Measurements from ENCODE around the gene NFYC. TPM values are rescaled to one million over a fixed set of nuclear protein-coding genes. Genes with fewer than 3 reads are reported as not detected.

The NFYC gene
- total RNA-seq, 2 donors from 2014 or later, result 60.1 to 71.1 TPM

DNA sequence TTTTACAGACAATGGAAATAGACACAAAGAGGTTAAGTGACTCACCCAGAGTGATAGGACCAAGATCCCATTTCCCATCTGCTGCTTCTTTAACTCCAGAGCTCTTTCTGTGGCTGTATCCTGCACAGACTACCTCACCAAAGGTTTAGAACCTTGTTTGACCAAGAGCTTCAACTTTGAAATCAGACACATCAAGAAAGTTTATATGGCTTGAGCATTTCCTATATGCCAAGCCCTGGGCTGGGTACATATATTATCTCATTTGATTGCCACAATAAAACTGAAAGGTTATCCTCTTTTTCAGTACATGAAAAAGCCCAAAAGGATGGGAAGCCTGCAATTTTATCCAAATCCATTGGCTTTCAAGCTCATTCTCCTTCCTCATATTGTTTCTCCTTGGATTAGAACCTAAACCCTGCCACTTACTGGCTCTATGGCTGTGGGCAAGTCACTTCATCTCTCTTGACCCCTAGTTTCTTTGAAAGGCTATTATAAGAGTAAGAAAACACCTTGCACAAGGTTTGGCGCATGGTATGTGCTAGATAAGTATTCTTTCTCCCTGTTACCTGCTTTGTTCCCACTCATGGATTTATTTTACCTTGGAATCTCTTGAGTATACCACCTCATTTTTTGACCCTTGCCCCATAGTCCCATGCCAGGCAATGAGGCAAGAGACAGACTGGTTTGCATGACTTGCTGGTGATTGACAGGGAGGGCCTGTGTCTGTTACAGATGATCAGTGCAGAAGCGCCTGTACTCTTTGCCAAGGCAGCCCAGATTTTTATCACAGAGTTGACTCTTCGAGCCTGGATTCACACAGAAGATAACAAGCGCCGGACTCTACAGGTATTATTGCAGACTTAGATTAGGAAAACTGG is 57.6 kb downstream of the NFYC start:
- no peak for ATAC-seq
- intact Hi-C loops (cut with DNase I), result no loop called here
- no peak for DNase-seq

DNA sequence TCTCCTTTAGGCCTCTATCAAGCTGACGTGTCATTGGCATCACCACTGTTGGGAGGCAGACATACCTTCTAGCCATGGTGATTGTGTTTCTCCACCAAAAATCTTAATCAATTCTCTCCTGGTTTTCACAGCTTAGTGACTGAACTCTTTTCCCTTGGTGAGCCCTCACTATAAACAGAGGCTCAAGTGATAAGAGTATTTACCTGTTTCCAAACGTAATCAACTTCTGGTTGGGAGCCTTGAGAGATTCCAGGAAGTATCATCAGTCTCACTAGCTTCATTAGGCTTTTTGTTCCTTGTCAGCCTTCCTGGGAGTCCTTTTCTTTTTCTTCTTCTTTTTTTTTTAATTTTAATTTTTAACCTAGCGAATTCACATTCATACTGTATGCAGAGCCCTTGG is 58.3 kb downstream of the NFYC start:
- intact Hi-C loops (cut with DNase I), result no loop called here
- ATAC-seq, result no peak

DNA sequence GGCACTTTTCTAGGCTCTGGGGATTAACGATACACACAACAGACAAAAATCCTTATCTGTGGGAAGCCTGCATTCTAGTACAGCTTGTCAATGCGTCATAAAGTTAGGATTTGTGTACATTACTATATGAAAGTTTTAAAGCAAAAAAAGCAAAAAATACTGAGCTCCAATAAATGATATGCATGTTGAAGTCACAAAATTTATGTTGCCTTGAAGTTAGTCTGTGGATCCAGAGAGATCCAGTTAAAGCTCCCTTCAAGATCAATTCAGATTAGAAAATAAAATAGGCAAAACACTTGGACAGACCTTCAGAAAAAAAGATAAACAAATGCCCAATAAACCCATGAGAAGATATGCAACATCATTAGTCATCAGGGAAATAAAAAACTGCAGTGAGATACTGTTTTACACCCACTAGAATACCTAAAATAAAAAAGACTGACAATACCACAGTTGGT is 59.0 kb downstream of the NFYC start:
- DNase-seq, result no peak
- peak in 1 of 2 donors; percentile 15 for ATAC-seq

More for the DNA sequence above, 58.3 kb downstream of the NFYC start:
- no peak for DNase-seq

DNA sequence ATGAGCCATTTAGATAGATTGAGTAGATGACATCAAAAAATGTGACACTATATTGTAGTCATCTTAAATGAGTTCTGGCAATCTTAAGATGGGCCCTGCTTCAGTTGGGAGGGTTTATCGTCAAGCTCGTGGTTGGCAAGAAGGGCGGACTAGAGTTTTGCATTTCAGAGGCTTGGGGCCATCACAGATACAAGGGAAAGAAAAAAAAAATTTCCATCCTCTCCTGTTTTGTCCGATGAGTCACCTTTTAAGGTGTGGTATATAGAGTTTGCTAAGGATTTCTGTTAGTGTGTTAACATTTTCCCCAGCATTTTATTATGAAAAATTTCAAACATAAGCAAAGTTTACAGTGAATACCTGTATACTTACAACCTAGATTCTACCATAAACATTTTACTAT is 60.3 kb downstream of the NFYC start:
- peak in 1 of 2 donors; percentile 17 for ATAC-seq
- intact Hi-C loops (cut with DNase I), result no loop called here

More for the DNA sequence above, 59.0 kb downstream of the NFYC start:
- intact Hi-C loops (cut with DNase I), result no loop called here

DNA sequence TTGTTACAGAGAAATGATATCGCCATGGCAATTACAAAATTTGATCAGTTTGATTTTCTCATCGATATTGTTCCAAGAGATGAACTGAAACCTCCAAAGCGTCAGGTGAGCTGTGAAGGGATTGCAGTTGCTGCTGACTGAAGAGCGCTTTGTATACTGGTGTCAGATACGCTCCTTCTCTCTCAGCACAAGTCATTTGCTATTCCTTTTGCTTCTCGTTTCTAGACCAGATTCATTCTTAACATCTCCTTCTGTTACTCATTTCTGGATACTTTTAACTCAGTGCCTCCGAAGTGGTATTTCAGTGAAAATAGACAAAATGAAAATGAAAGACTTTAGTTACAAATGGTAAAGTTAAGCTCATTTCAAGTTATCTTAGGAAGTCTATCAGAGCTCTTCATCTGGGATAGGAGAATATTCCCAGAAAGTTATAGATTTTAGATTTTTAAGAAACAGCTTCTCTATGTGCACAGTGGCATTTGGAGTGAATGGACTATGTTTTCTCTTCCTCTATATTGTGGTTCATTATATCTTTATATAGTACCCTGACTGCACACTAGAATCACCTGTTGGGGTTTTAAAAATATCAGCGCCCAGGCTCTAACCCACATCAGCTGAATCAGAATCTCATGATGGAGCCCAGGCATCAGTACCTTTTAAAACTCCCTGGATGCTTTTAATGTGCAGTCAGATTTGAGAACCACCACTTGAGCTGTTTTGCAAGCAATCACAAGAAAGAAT is 61.8 kb downstream of the NFYC start:
- intact Hi-C loops (cut with DNase I), result no loop called here
- ATAC-seq (no peak), DNase-seq (no peak)

More for the DNA sequence above, 60.3 kb downstream of the NFYC start:
- DNase-seq, result no peak

DNA sequence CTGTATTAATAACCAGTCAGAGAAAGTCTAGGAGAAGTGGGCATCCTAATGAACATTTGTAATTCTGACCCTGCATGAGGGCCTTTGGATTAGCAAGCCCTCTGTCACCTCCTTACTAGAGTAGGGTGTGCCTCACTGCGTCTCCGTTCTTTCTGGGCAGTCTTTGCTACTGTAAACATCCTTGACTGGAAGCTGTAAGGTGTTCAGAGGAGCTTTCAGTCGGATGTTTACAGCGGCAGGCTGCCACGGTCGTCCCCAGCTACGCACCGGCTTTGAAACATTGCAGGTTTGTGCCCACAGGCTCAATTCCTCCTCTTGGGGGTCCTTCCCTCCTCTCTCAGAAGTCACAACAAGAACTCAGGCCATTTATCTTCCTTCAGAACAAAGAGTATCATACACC is 62.7 kb downstream of the NFYC start:
- DNase-seq (no peak), ATAC-seq (no peak)
- intact Hi-C loops (cut with DNase I), result no loop called here

DNA sequence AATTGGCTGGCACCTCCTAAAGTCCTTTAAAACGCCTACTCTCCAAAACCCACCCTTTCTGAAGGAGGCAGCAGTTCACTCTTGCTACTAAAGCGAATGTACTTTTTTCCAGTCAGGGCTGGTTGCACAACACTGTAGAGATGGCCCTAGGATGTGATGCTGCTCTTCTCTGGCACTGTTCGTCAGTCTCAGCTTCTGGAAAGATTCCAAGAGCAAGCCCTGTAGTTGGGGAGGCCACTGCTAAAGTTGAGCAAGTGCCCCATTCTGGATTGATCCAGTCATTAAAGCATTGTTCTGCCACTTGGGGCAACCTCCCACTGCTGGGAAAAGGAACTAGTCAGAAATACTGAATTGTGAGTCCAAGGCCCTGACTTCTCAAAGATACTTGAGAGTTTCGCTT is 63.6 kb downstream of the NFYC start:
- DNase-seq (no peak), ATAC-seq (peak; percentile 54 to 85)
- intact Hi-C loops (cut with DNase I), result no loop called here

DNA sequence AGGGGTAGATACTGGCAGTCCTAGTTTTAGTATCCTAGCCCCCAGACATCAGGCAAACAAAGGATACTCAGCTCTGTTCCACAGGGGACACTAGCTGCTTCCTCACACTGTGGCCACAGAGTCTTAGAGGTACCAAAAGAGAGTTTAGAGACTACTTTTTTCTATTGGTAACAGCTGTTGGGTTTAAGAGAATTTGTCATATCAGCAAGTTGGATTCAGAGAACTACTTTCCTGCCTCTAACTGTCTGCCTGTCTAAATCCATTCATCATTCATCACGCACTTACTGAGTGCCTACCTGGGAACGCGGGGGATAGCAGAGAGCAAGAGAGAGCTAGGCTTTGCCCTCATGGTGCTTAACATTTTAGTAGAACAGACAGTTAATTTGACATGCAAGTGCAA is 65.0 kb downstream of the NFYC start:
- intact Hi-C loops (cut with DNase I), result no loop called here
- no peak for ATAC-seq
- DNase-seq, result no peak

DNA sequence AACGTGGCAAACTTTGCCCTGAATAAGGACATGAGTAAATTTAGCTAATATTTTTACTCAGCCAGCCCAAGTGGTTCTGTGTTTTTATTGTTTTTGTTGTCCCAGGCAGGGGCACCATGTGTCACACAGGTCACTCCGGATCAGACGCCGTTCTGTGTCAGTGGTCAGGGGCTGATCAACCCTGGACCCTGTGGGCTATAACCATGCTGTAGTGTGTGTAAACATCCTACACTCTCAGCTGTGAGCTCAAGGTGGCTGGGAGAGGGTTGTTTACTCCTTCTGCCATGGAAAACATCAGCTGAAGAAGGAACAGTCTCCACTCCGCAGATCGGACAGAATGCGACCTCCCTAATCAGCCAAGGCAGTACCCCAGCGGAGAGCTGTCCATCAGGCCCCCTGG is 65.6 kb downstream of the NFYC start:
- no peak for DNase-seq
- intact Hi-C loops (cut with DNase I), result no loop called here

DNA sequence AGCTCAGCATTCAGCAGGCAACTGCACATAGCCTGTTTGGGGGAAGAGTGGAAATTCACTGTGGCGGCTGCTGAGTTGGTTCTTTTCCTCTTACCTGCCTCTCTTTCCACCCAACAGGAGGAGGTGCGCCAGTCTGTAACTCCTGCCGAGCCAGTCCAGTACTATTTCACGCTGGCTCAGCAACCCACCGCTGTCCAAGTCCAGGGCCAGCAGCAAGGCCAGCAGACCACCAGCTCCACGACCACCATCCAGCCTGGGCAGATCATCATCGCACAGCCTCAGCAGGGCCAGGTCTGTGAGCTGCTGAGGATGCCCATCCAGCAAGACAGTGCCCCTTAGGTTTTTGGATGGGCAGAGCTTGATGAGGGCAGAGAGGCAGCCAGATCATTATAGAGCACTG is 66.5 kb downstream of the NFYC start:
- DNase-seq (no peak), ATAC-seq (no peak)
- intact Hi-C loops (cut with DNase I), result no loop called here

More for the DNA sequence above, 65.6 kb downstream of the NFYC start:
- no peak for ATAC-seq

DNA sequence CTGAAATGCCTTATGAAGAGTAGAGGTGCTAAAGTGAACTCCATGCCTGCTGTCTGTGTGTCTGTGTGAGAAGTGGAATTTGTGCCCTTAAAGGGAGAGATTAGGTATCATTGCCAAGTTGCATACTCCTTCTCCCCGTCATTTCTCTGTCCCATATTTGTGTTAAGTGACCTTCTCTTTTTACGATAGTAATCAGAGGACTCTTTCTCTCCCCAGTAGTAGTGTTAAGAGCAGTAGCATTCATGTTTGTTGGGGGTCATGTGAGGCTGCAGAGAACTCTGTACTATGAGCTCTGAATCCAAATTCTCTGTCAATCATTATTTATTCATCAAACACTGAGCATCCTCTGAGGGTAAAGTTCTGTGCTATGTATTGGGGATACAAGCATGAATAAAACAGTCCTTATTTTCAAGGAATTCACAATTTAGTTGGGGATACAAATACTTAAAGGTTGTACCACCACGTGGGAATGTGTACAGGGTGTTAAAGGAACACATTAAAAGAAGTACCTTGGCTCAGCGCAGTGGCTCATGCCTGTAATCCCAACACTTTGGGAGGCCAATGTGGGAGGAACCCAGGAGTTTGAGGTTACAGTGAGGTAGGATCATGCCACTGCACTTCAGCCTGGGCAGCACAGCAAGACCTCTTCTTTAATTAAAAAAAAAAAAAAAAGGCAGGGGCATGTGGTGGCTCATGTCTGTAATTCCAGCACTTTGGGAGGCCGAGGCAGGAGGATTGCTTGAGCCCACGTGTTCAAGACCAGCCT is 67.3 kb downstream of the NFYC start:
- intact Hi-C loops (cut with DNase I), result no loop called here
- ATAC-seq (peak in 1 of 2 donors; percentile 24), DNase-seq (no peak)

DNA sequence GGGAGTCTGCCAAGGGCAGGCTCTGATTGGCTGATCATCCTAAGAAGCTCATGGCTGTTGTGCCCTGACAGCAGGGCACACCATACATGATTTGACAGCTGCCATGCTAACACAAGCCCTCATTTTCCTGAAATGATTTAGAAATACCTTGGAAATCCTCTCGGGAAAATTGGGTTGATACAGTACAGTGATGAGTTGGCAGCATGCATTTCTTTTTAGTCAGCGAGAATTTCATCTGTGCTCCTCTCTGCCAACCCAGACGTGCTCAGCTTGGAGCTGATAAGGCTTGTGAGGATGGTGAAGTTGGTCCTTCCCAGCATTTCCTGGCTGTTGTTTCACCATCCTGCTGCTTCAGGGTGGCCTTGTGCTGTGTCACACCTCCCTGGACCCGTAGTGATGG is 69.5 kb downstream of the NFYC start:
- peak in 1 of 2 donors; percentile 74 for ATAC-seq
- DNase-seq, result no peak
- intact Hi-C loops (cut with DNase I), result no loop called here

DNA sequence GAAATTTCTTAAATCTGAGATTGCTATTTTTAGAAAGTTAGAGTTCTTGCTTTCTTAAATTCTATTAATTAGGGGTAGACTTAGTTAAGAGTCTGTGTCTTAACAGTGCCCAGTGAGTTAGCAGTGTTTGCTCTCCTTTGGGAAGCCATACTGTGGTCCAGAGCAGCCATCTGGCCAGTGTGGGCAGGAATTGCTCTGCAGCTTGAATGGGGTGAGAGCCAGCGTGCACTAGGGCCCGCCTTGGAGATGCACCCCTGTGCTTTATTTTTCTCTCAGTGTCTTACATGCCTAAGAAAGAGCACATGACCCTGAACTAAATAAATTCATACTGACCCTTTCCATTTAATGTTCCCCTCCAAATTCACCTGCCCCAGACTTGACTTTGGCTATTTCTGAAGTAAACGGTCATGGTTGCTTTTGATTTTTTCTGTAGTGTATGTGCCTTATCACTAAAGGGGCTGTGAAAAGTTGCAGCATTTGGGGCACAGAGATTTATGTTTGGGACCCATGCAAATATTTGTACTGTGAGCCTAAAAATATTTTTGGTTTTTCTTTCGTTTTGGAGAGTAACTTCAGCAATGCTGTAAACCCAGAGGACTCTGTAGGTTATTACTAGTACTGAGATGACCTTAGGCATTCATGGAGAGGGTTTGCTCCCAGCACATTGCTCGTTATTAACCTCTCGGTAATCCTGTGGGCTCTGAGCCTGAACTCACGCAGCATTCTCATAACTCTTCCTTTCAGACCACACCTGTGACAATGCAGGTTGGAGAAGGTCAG is 70.8 kb downstream of the NFYC start:
- intact Hi-C loops (cut with DNase I), result no loop called here
- no peak for DNase-seq
- no peak for ATAC-seq

DNA sequence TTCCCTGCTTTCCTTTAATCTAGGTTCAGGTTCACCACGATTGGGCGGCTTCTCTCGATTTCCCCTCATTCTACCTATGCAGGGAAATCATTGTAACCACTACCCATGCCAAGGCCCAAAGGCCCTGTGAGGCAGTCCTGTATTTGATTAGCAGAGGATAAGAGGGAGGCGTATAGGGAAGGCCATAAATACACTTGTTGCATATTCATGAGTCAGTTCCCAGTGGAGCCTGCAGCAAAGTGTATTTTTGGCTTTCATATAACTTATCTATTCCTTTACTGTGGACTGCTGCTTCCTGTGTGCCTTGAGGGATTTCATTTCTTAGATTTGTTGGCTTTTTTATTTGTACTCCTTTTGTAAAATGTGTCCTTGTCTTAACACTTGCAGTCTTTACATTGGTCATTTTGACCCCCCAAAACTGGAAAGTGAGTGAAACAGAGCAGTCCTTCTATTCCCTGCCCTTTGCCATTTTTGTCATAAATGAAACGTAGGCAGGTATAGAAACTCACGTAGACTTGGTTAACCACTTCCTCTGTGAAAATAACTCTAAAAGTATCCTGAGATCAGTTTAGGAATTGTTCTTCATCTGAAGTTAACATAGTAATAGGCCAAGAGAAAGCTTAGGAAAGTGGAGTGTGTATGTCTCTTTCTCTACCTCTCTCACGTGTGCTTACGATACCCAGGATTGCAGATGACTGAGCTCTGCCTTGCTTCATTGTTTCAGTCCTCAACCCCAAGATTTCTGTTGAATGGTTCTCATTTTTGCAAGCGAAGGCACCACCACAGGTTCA is 72.4 kb downstream of the NFYC start:
- intact Hi-C loops (cut with DNase I), result no loop called here
- ATAC-seq, result no peak
- DNase-seq, result no peak

DNA sequence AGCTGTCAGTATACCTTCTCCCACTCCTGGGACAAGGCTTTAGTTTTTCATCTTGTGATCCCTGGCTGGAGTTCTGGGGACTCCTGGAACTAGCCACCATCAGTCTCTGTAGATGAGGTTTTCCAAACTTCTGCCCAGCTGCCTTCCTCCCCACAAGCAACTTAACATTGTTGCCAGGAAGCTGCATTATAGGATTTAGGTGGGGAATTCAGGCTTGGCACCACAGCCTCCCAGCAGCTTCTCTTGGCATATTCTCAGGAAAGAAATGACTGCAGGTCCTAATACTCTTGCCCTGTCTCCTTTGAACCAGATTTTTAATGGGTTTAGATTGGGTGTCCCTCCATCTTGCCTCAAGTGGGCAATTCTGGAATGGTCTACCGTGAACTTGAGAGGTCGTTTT is 73.5 kb downstream of the NFYC start:
- intact Hi-C loops (cut with DNase I), result no loop called here
- no peak for DNase-seq
- no peak for ATAC-seq

DNA sequence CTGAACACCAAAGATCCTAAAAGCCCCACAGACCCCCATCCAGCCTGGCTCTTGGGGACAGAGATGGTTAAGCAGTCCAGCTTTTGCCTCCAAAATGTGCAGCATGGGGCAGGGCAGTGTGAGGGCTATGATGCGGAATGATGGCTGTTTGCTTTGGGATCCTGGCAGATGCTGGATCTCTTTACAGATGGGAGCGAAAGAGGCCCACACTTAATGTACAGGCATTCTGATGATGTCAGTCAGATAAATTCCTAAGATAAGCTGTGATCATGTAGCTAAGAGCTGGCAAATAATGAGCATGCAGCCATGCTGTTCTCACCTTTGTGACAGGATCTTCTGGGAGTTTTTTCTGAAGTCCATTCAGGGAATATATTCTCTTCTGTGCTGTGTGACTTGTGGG is 74.5 kb downstream of the NFYC start:
- DNase-seq (no peak), ATAC-seq (no peak)
- intact Hi-C loops (cut with DNase I), result no loop called here

DNA sequence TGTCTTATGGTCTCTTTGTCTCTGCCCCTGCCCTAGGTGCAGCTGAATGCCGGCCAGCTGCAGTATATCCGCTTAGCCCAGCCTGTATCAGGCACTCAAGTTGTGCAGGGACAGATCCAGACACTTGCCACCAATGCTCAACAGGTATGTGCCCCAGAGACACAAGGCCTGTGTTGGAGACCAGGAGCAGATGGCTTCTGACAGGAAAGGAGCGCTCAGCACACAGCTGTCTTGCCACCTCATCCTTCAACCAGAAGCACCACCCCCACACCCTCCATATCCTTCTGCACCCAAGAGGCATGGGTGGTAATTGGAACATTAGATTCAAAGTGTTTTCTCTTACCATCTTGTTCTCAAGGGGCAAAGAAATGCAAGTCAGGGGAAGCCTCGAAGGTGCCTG is 75.1 kb downstream of the NFYC start:
- ATAC-seq, result no peak
- DNase-seq, result no peak
- intact Hi-C loops (cut with DNase I), result no loop called here

Data from left cardiac atrium (tissue), 4 donors.